ENCODE results near the gene ANTXR1.

DNA sequence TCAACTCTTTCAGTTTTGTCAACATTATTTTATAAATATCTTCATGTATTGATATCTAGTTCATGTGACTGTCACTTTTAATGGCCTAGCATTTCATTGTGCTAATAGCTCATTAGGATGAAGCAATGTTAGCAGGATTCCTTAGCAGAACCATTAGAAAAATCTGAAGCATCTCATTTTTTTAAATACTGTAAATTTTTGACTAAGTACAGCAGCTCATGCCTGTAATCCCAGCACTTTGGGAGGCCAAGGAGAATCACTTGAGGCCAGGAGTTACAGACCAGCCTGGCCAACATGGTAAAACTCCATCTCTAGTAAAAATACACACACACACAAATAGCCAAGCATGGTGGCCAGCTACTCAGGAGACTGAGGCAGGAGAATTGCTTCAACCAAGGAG lies 15.6 kb upstream of the ANTXR1 start:
- TF ChIP-seq, protein P1, sequence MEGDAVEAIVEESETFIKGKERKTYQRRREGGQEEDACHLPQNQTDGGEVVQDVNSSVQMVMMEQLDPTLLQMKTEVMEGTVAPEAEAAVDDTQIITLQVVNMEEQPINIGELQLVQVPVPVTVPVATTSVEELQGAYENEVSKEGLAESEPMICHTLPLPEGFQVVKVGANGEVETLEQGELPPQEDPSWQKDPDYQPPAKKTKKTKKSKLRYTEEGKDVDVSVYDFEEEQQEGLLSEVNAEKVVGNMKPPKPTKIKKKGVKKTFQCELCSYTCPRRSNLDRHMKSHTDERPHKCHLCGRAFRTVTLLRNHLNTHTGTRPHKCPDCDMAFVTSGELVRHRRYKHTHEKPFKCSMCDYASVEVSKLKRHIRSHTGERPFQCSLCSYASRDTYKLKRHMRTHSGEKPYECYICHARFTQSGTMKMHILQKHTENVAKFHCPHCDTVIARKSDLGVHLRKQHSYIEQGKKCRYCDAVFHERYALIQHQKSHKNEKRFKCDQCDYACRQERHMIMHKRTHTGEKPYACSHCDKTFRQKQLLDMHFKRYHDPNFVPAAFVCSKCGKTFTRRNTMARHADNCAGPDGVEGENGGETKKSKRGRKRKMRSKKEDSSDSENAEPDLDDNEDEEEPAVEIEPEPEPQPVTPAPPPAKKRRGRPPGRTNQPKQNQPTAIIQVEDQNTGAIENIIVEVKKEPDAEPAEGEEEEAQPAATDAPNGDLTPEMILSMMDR (conservative IDR thresholded peaks at IDR 0.05; ENCODE audit: low read length): no peak
- no peak for TF ChIP-seq EZH2phosphoT487 (IDR thresholded peaks at IDR 0.05; ENCODE audit: borderline replicate concordance)
